Cardiac ventricle fibroblast (primary cell): ENCODE results near the gene CDS1. TPM values are rescaled to one million over a fixed set of nuclear protein-coding genes. Genes with fewer than 3 reads are reported as not detected.

ENCODE experiments used
- total RNA-seq: library from RNA; depleted of rRNA; stranded (reverse); fragments of >200 nt; gene quantifications from 2 replicates; pipeline ENCODE4 v1.2.3, GENCODE V29; 2015

CDS1 gene
- total RNA-seq: 0.24 and 0.56 TPM in 2 replicates

DNA sequence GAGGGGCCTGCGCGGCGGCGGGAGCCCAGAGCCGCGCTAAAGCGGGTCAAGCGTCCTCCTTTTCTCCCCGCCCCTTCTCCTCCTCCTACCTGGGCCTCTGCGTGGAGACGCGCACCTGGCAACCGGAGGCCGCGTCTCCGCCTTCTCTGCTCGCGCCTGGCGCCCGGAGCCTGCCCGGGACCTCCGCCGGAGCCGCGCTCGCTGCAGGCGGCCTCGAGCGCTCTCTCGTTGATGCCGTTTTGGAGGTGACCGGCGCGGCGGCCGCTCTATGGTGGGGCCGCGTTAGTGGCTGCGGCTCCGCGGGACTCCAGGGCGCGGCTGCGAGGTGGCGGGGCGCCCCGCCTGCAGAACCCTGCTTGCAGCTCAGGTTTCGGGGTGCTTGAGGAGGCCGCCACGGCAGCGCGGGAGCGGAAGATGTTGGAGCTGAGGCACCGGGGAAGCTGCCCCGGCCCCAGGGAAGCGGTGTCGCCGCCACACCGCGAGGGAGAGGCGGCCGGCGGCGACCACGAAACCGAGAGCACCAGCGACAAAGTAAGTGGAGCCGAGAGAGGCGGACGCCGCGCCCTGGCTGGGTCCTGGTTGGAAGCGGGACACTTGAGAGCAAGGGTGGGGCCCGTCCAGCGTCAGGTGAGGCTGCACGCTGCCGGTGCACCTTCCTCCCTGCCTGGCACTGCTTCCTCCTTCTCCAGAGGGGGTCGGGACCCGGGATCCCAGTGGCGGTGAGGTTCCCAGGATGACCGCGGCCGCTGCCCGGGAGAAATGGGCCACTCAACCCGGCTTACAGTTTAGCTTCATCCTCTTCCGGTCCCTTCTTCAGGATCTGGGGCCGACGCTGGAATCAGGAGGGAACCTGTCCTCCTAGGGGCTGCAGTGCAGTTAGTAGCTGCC, at the start of gene CDS1:
Gene CDS1, plus strand, starts transcription at position 140 of the 888 bp plus-strand sequence. Its CDS starts 275 bp downstream, at position 415.

Other genes with a start within 250 kb of the CDS1 start
- gene NKX6-1, start 83.8 kb upstream of the CDS1 start, total RNA-seq: not detected in 2 replicates